GM15510 (cell line): ENCODE measurements around the gene SNRPN.

ENCODE experiments used
- POLR2A ChIP-seq: IDR thresholded peaks from 3 replicates; pipeline ENCODE4 v1.6.1; 2011; ENCODE audit warnings: borderline replicate concordance; ENCODE audit not compliant: insufficient read length; ENCODE audit errors: extremely low read depth

The SNRPN gene

DNA sequence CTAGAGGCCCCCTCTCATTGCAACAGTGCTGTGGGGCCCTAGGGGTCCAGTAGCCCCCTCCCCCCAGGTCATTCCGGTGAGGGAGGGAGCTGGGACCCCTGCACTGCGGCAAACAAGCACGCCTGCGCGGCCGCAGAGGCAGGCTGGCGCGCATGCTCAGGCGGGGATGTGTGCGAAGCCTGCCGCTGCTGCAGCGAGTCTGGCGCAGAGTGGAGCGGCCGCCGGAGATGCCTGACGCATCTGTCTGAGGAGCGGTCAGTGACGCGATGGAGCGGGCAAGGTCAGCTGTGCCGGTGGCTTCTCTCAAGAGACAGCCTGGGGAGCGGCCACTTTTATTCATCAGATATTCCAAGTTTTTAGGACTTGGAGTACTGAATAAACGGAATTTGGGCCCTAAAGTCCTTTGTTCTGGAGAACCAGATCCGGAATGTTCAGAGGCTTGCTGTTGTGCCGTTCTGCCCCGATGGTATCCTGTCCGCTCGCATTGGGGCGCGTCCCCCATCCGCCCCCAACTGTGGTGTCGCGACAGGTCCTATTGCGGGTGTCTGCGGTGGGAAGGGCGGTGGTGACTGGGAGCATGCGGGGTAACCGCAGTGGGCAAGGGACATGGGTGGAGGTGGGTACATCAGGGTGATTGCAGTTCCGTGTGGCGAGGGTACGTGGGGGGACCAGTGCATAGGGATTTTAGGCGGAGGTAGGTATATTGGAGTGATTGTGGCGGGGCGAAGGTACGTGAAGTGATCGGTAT, at the start of gene SNRPN, which contains the start of gene SNURF:
Gene SNRPN, plus strand, starts transcription at position 205 of the 748 bp plus-strand sequence. CDS start 19,467 bp downstream, outside the sequence.
Gene SNURF, plus strand, starts transcription at position 205 of the 748 bp plus-strand sequence. Its CDS starts 62 bp downstream, at position 267.
- peak; percentile 88 for TF ChIP-seq POLR2A

DNA sequence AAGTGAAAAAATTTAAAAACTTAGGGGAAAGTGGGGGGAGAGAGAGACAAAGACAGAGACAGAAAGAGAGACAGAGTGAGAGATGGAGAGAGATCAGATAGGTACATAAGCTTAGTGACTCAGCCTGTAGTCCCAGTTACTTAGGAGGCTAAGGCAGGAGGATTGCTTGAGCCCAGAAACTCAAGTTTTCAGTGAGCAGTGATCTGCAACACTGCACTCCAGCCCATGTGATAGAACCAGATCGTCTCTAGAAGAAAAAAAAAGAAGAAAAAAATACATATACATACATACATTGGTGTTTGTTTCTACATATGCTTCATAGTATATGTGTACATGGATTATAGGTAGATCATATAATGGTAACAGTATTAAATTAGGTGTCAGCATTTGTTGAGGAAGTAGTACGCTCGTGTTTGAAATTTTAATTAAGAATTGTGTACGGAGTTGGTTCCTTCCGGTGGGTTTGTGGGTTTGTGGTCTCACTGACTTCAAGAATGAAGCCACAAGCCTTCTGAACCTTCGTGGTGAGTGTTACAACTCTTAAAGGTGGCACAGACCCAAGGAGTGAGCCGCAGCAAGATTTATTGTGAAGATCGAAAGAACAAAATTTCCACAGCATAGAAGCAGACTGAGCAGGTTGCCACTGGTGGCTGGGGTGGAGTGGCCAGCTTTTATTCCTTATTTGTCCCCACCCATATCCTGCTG, 38.3 kb upstream of the SNRPN start:
- TF ChIP-seq POLR2A, result no peak

DNA sequence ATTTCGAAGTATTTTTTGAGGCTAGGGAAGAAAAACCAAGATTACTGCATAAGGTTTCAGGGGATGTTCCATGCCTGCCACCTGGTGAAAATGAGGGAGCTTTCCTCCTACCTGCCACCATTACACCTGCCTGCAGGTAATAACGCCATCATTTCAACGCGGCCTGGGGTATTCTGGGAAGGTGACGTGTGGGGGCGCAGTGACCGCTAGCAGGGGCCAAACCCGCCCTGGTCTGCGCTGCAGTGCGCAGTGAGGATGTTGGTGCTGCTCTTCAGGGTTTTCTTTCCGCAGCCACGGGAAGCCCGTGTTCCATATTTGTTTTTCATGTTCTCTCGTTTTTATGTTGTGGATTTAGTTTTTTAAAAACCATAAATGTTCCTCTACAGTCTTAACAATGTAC, 37.4 kb upstream of the SNRPN start:
- TF ChIP-seq POLR2A, result no peak

DNA sequence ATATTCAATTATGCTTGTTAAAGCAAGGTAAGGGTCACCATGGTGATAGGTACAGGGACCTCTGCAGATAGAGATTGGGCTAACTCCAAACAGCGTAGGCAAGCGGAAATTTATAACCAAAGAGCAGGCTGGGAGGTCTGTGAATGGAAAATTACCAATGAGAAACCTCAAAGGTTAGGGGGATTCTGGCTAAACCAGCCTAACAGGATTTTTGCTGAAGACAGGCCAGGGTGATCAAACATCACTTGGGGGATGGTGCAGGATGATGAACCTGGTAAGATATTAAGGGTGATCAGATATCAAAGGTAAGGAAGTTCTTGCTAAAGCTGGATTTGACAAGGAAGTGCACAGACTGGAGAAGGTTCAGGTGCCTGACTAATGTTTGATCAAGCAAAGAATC, 35.3 kb upstream of the SNRPN start:
- no peak for TF ChIP-seq POLR2A

DNA sequence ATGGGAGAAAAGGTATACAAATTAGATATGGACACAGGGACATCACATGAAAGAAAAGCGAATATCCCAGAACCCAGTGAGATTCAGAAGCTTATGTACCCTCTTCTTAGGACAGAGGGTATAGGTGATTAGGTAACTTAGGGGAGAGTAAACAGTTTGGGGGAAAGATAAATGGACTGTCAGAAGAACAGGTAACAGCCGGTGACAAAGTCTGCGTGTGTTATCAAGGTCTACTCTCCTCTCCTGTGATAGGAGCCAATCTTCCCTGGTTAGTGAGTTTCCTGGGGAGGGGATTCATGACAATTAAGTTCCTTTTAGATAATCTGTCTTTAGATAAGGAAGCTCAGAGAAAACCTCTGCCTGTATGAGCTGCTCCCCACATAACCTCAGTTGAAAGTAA, 30.6 kb upstream of the SNRPN start:
- TF ChIP-seq POLR2A, result no peak

- TF ChIP-seq POLR2A, result no peak
These were observed 30.2 kb upstream of the SNRPN start for GRCh38 chr15:24924621-24925020.

GRCh38 chr15:24933716-24934115, 21.1 kb upstream of the SNRPN start:
- no peak for TF ChIP-seq POLR2A

- no peak for TF ChIP-seq POLR2A
These were observed 14.6 kb upstream of the SNRPN start for GRCh38 chr15:24940236-24940635.

- TF ChIP-seq POLR2A, result no peak
These were observed 11.4 kb upstream of the SNRPN start for GRCh38 chr15:24943361-24943760.

GRCh38 chr15:24944954-24945353, 9.8 kb upstream of the SNRPN start:
- no peak for TF ChIP-seq POLR2A

DNA sequence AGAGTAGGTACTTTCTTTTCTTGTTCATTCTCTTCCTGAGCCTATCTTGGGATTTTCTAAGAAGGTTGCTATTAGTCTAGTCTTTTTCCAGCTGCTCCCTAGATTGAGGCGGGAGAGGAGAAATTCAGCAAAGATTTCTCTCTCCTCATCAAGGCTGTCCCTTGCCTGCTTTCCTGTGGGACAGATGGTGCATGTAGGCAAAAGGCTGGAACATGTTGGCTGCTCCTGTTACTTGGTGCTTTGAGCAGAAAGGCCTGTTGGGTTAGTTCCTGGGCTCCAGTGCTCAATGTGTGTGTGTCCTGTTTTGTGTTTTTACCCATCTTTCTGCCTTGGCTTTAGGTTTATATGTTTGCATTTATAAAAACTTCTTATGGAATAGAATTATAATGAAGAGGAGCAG, 9.1 kb upstream of the SNRPN start:
- TF ChIP-seq POLR2A, result no peak

DNA sequence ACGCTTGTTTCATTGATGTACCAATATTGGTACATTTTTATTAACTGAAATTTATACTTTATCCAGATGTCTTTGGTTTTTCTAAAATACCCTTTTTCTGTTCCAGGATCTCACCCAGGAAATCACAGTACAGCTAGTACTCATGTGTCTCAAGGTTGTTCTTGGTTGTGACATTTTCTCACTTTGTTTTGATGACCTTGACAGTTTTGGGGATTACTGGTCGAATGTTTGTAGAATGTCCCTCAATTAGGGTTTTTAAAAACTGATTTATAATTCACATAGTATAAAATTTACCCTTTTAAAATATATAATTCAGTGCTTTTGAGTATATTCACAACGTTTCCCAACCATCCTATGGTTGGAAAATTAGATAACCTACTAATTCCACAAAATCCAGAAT, 6.3 kb upstream of the SNRPN start:
- TF ChIP-seq POLR2A, result no peak

GRCh38 chr15:24955531-24955921, 739 bp downstream of the SNRPN start:
- no peak for TF ChIP-seq POLR2A

DNA sequence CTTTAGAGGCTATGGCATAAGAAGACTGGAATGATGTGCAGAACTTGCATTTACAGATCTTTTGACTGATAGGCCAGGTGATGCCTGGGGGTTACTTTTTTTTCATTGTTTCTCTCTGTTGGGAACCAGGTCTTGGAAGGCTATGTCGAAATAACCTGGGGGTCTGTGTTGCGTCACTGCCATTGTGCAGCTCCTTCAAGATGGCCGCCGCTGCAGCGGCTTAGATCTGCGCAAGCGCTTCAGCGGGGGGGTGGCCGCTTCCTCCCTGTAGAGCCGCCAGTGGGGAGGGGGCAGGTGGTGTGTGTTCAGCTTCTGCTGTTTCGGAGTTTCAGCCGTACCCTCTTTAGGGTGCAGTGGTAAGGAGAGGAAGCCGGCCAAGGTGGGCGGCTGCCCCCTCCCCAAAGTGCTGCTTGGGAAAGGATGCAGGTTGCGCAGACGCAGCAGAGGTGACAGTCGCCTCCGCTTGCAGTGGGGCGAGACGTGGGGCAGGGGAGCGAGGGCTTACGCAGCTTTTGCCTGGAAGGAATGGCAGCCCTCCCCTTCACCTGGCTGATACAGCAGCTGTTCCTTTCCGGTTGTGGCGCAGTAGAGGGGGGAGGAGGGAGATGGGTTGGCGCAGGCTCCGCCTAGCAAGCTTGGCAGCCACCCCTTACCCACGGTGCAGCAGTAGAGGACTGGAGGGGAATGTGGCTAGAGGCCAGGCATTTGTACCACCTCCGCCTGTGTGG, 1.5 kb downstream of the SNRPN start:
- TF ChIP-seq POLR2A, result peak; percentile 40

- no peak for TF ChIP-seq POLR2A
These were observed 2.9 kb downstream of the SNRPN start for GRCh38 chr15:24957691-24958090.

DNA sequence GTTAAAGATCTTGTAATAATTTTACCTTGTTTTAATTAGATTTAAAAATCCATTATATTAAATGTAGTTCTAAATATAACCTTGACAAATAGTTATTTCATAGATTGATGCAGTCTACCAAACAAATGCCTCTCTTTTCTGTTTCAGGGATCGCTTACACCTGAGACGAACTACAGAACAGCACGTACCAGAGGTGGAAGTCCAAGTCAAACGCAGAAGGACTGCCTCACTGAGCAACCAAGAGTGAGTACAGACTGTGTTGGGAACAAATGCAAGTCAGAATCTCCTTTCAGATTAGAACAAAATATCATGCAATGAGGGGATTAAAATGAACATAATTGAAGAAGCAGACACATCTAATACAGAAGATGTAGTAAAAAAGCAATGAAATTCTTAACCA, 7.2 kb downstream of the SNRPN start:
- TF ChIP-seq POLR2A, result no peak

DNA sequence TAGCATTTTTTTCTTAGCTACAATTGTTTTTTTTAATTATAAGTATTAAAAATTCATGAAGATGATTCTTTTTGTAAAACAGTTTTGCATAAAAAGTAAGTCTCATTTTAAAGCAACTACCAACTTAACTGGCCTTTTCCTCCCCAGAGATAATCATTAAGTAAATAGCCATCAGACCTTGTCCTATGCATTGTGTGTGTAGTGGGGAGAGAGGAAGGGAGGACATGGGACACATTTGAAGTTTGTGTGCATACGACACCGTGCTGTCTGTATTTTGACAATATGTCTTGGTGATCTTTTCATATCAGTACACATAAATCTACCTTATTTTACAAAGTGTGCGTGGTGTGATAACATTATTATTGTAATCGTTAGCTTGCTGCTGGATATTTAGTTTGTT, 8.1 kb downstream of the SNRPN start:
- no peak for TF ChIP-seq POLR2A
